Measurements from ENCODE around the gene RABGEF1. TPM values are rescaled to one million over a fixed set of nuclear protein-coding genes. Genes with fewer than 3 reads are reported as not detected.
"Not testable (repeated sequence)": the region's sequence is repeated elsewhere in the genome, so short reads cannot be mapped to it uniquely, and the experiment has no call there.

Gene RABGEF1
- polyA plus RNA-seq, 1 of the 3 experiments (the other 2 are of a cell fraction), result 25.6 TPM

DNA sequence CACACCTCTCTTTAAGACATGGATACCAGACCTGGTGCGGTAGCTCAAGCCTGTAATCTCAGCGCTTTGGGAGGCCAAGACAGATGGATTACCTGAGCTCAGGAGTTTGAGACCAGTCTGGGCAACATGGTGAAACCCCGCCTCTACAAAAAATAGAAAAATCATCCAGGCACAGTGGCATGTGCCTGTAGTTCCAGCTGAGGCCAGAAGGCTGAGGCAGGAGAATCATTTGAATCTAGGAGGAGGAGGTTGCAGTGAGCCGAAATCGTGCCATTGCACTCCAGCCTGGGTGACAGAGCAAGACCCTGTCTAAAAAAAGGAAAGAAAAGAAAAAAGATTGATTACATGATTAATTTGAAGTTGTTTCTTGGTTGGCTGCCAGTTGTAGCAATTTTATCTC, 35.9 kb downstream of the RABGEF1 start:
- H3K9ac ChIP-seq; DNase-seq; H3K27me3 ChIP-seq (ENCODE audit: insufficient read depth); H2AFZ ChIP-seq (ENCODE audit: low read depth); H3K4me3 ChIP-seq (ENCODE audit: low read depth in 2 of 2, low read length in 1 of 2); H3K9me2 ChIP-seq; H3K4me2 ChIP-seq; H3K9me3 ChIP-seq; POLR2A ChIA-PET; H3K4me1 ChIP-seq (ENCODE audit: control insufficient read depth in 1 of 2, insufficient read depth in 2 of 2, low read depth in 1 of 2, low read length in 1 of 2); H3K27ac ChIP-seq (ENCODE audit: low read depth in 2 of 2, low read length in 1 of 2): not testable (repeated sequence)
- peaks cover 84% of the 10 kb centered on the region for H3K79me2 ChIP-seq (ENCODE audit: insufficient read depth)
- H3K36me3 ChIP-seq (replicated peaks in 1 of 2; ENCODE audit: control insufficient read depth in 1 of 2, insufficient read depth in 2 of 2, low read length in 1 of 2), result peaks cover 46 to 73% of the 10 kb centered on the region in 2 experiments
- peaks cover 22% of the 10 kb centered on the region for H4K20me1 ChIP-seq (ENCODE audit: insufficient read depth)
- TF ChIP-seq, protein P1, sequence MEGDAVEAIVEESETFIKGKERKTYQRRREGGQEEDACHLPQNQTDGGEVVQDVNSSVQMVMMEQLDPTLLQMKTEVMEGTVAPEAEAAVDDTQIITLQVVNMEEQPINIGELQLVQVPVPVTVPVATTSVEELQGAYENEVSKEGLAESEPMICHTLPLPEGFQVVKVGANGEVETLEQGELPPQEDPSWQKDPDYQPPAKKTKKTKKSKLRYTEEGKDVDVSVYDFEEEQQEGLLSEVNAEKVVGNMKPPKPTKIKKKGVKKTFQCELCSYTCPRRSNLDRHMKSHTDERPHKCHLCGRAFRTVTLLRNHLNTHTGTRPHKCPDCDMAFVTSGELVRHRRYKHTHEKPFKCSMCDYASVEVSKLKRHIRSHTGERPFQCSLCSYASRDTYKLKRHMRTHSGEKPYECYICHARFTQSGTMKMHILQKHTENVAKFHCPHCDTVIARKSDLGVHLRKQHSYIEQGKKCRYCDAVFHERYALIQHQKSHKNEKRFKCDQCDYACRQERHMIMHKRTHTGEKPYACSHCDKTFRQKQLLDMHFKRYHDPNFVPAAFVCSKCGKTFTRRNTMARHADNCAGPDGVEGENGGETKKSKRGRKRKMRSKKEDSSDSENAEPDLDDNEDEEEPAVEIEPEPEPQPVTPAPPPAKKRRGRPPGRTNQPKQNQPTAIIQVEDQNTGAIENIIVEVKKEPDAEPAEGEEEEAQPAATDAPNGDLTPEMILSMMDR (IDR thresholded peaks at IDR 0.05), result peak; percentile 29; the same call in 1 of the 2 replicates
- peaks cover 25% of the 10 kb centered on the region for H3F3A ChIP-seq (replicated peaks; ENCODE audit: insufficient read depth)
- 98% methylated on average over 5 of the region's 5 CpGs for WGBS (ENCODE audit: low lambda C conversion rate)
- CTCF ChIA-PET, result interaction anchor here (1.1 to 1.7 kb wide), 2 partner anchors 25 to 219 kb away, joined by 4 read pairs; no protein-coding TSS in a partner anchor

DNA sequence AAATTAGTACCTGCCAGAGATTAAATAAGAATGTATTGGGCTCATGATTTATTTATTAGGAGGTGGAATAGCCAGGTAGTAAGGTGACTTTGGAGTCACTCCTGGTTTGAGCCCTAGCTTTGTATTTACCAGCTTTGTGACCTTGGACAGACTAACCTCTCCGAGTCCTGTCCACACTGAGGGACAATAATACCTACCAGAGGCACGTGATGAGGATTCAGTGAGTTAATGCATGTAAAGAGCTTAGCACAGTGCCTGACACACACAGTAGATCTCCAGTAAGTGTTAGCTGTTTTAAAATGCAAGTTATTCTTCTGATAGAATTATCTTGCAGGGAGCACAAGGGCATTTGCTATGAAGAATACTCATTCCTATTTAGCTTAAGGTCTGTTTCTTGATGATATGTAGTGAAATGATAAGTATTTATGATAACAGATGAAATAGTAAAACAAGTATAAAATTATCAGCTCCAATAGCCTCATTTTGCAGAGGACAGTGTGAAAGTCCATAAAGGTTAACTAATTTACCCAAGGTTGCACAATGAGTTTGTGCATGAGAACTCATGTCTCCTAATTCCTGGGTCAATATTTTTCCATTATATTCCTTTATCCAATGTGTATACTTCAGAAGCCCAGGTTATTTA, 36.4 kb downstream of the RABGEF1 start:
- WGBS (ENCODE audit: low lambda C conversion rate), result 100% methylated on average over 2 of the region's 2 CpGs
- peaks cover 25% of the 10 kb centered on the region for H3F3A ChIP-seq (replicated peaks; ENCODE audit: insufficient read depth)
- no peak overlapping the region for H3K4me2 ChIP-seq
- peaks cover 0 to 7% of the 10 kb centered on the region in 2 experiments; a peak in 2 of 4 replicates for H3K4me1 ChIP-seq (ENCODE audit: control insufficient read depth in 1 of 2, insufficient read depth in 2 of 2, low read depth in 1 of 2, low read length in 1 of 2)
- H3K27ac ChIP-seq (ENCODE audit: low read depth in 2 of 2, low read length in 1 of 2), result no peak overlapping the region
- peaks cover 26% of the 10 kb centered on the region for H4K20me1 ChIP-seq (ENCODE audit: insufficient read depth)
- DNase-seq, result no peak
- H3K36me3 ChIP-seq (replicated peaks in 1 of 2; ENCODE audit: control insufficient read depth in 1 of 2, insufficient read depth in 2 of 2, low read length in 1 of 2), result peaks cover 50 to 74% of the 10 kb centered on the region in 2 experiments
- ChIA-PET POLR2A (no interaction called here), CTCF (interaction anchor here (1.7 kb wide), 1 partner anchor 220 kb away, joined by 4 read pairs; no protein-coding TSS in a partner anchor)
- no peak overlapping the region for H3K4me3 ChIP-seq (ENCODE audit: low read depth in 2 of 2, low read length in 1 of 2)
- H3K9me2 ChIP-seq, result no peaks in the 10 kb centered on the region
- H3K27me3 ChIP-seq (ENCODE audit: insufficient read depth), result no peaks in the 10 kb centered on the region
- H3K9me3 ChIP-seq, result no peaks in the 10 kb centered on the region
- H2AFZ ChIP-seq (ENCODE audit: low read depth), result no peak overlapping the region
- peaks cover 84% of the 10 kb centered on the region for H3K79me2 ChIP-seq (ENCODE audit: insufficient read depth)
- TF ChIP-seq FOXJ3 (CRISPR knock-in tag; IDR thresholded peaks at IDR 0.05), result no peak
- TF ChIP-seq MXI1 (IDR thresholded peaks at IDR 0.05; ENCODE audit: low read depth, low read length), result no peak
- TF ChIP-seq SMC3 (IDR thresholded peaks at IDR 0.05; ENCODE audit: low read depth, low read length), result no peak
- TF ChIP-seq GATA2 (CRISPR knock-in tag; IDR thresholded peaks at IDR 0.05), result no peak
- no peak overlapping the region for H3K9ac ChIP-seq

DNA sequence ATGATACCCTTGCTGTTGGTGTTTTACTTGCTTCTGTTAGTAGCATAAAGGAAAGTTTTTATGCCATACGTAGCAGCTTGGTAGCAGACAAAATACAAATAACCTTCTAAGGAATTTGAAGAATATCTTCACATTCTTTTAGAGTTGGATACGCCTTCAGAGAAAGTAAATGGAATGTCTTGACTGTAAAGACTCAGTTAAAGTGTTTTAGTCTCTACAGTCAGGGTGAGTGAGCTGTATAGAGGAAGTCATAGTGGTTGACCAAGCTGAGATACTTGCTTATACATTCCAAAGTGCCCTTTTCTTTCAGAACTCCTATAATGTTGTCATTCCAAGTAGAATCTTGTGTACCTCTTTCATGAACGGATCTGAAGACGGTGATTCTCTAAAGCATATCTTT, 37.7 kb downstream of the RABGEF1 start:
- Histone ChIP-seq H3K9me2 (no peaks in the 10 kb centered on the region), H3K9me3 (no peaks in the 10 kb centered on the region), H3K9ac (no peak overlapping the region), H4K20me1 (ENCODE audit: insufficient read depth) (peaks cover 18% of the 10 kb centered on the region; the same call in 1 of the 2 replicates), H2AFZ (ENCODE audit: low read depth) (no peak overlapping the region), H3K4me2 (no peak overlapping the region), H3K79me2 (ENCODE audit: insufficient read depth) (peaks cover 87% of the 10 kb centered on the region), H3F3A (replicated peaks; ENCODE audit: insufficient read depth) (peaks cover 25% of the 10 kb centered on the region), H3K4me1 (ENCODE audit: control insufficient read depth in 1 of 2, insufficient read depth in 2 of 2, low read depth in 1 of 2, low read length in 1 of 2) (peaks cover 0 to 7% of the 10 kb centered on the region in 2 experiments; a peak in 2 of 4 replicates), H3K27me3 (ENCODE audit: insufficient read depth) (no peaks in the 10 kb centered on the region), H3K36me3 (replicated peaks in 1 of 2; ENCODE audit: control insufficient read depth in 1 of 2, insufficient read depth in 2 of 2, low read length in 1 of 2) (peaks cover 46 to 75% of the 10 kb centered on the region in 2 experiments), H3K27ac (ENCODE audit: low read depth in 2 of 2, low read length in 1 of 2) (peak overlapping the region; percentile 12 to 18; a peak in 3 of 4 replicates), H3K4me3 (ENCODE audit: low read depth in 2 of 2, low read length in 1 of 2) (no peak overlapping the region)
- ChIA-PET CTCF (interaction anchor here (0.6 kb wide), 1 partner anchor 18 kb away, joined by 3 read pairs; no protein-coding TSS in a partner anchor), POLR2A (no interaction called here)
- TF ChIP-seq TAF1 (IDR thresholded peaks at IDR 0.05; ENCODE audit: borderline replicate concordance, low read depth, low read length), result no peak
- no peak for TF ChIP-seq RAD21 (IDR thresholded peaks at IDR 0.05; ENCODE audit: low read length)
- no peak for DNase-seq
- 88% methylated on average over 4 of the region's 4 CpGs for WGBS (ENCODE audit: low lambda C conversion rate)
